ENCODE results near the gene PRPH2. TPM values are rescaled to one million over a fixed set of nuclear protein-coding genes. Genes with fewer than 3 reads are reported as not detected.

The PRPH2 gene
- total and polyA plus RNA-seq, 2 of the 13 experiments (the other 11 are each of a cell fraction or from before 2014, with no cell fraction given) = 0.03 to 0.04 TPM

DNA sequence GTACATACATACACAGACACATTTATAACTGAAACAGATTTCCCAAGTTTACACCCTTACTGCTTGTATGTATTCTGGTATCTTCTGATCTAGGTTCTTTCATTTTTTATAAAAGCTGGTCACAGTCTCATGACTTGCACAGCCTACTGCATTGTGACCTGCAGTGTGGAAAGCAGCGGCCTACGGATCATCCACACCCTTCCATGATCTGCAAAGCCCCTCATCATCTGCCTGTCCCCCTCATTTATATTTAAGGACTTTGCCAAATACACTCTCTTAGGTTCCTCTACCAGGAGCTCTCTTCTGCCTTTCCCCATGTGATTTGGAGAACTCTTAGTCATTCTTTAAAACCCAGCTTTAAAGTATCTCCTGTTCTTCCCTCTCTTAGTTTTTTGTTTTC, 47.4 kb upstream of the PRPH2 start:
- WGBS (ENCODE audit: low lambda C conversion rate) = 91% methylated on average over 2 of the region's 2 CpGs
- Histone ChIP-seq H3K36me3 (replicated peaks in 1 of 2; ENCODE audit: control insufficient read depth in 1 of 2, insufficient read depth in 2 of 2, low read length in 2 of 2) (no peaks in the 10 kb centered on the region; a peak in 1 of 5 replicates), H3K4me1 (ENCODE audit: insufficient read depth, low read length) (no peaks in the 10 kb centered on the region), H3K9ac (ENCODE audit: insufficient read depth, low read depth, low read length) (no peak overlapping the region), H4K20me1 (ENCODE audit: insufficient read depth, low read length) (no peaks in the 10 kb centered on the region), H3K4me3 (replicated peaks in 1 of 3; ENCODE audit: insufficient read depth in 1 of 3, low read depth in 2 of 3, low read length in 3 of 3) (no peak overlapping the region), H3K79me2 (ENCODE audit: insufficient read depth, low read length) (no peaks in the 10 kb centered on the region), H3K27ac (ENCODE audit: extremely low read length, insufficient read depth, low read length) (no peak overlapping the region), H2AFZ (ENCODE audit: low read length) (no peak overlapping the region), H3K9me3 (ENCODE audit: low read length) (no peaks in the 10 kb centered on the region), H3K4me2 (ENCODE audit: low read depth, low read length) (no peak overlapping the region), H3K27me3 (ENCODE audit: control insufficient read depth in 1 of 2, insufficient read depth in 2 of 2, low read length in 2 of 2) (no peaks in the 10 kb centered on the region)
- POLR2A ChIA-PET = interaction anchor here (1.2 to 1.3 kb wide), 3 partner anchors 9 to 23 kb away, joined by 3 to 6 read pairs (median 5); no protein-coding TSS in a partner anchor
- FAIRE-seq = no peak
- ATAC-seq = no peak
- no TSS peak for BruUV-seq (replicated peaks)
- intact Hi-C loops (cut with micrococcal nuclease; ENCODE audit: unreplicated experiment) (no loop called here), in situ Hi-C loops (cut with HindIII; ENCODE audit: extremely low pct_ligation_motif_present, low pct_unique_long_range_greater_than_20kb) (no loop called here)
- TF ChIP-seq, protein P1, sequence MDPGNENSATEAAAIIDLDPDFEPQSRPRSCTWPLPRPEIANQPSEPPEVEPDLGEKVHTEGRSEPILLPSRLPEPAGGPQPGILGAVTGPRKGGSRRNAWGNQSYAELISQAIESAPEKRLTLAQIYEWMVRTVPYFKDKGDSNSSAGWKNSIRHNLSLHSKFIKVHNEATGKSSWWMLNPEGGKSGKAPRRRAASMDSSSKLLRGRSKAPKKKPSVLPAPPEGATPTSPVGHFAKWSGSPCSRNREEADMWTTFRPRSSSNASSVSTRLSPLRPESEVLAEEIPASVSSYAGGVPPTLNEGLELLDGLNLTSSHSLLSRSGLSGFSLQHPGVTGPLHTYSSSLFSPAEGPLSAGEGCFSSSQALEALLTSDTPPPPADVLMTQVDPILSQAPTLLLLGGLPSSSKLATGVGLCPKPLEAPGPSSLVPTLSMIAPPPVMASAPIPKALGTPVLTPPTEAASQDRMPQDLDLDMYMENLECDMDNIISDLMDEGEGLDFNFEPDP (CRISPR knock-in tag; conservative IDR thresholded peaks at IDR 0.05) = no peak
- TF ChIP-seq PCBP1 (IDR thresholded peaks at IDR 0.05; ENCODE audit: borderline replicate concordance, low read depth, low read length) = no peak
- no peak for TF ChIP-seq PAWR (CRISPR knock-in tag; IDR thresholded peaks at IDR 0.05; ENCODE audit: borderline replicate concordance)
- CTCF ChIA-PET (ENCODE audit: low intra/inter-chr PET ratio, low total read pairs) = no interaction called here
- DNase-seq (ENCODE audit: low spot score) = no peak

DNA sequence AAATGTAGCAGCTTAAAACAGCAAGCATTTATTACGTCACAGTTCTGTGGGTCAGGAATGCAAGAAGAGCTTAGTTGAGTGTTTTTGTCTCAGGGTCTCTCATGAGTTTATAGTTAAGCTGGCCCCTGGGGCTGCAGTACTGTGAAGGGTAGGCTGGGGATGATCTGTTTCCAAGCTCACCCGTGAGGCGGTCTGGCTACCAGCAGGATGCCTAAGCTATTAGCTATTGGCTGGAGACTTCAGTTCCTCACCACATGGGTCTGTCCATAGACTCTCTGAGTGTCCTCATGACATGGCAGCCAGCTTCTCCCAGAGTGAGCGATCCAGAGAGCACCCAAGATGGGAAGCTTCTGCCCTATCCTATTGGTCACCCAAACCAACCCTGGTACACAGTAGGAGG, 46.7 kb upstream of the PRPH2 start:
- CTCF ChIA-PET (ENCODE audit: low intra/inter-chr PET ratio, low total read pairs) = no interaction called here
- intact Hi-C loops (cut with micrococcal nuclease; ENCODE audit: unreplicated experiment) = no loop called here
- H3K4me2 ChIP-seq (ENCODE audit: low read depth, low read length) = no peak overlapping the region
- H3K79me2 ChIP-seq (ENCODE audit: insufficient read depth, low read length) = no peaks in the 10 kb centered on the region
- no peak overlapping the region for H3K9ac ChIP-seq (ENCODE audit: insufficient read depth, low read depth, low read length)
- no peaks in the 10 kb centered on the region; a peak in 1 of 5 replicates for H3K36me3 ChIP-seq (replicated peaks in 1 of 2; ENCODE audit: control insufficient read depth in 1 of 2, insufficient read depth in 2 of 2, low read length in 2 of 2)
- in situ Hi-C loops (cut with HindIII; ENCODE audit: extremely low pct_ligation_motif_present, low pct_unique_long_range_greater_than_20kb) = no loop called here
- ATAC-seq (no peak; the same call in 2 of the 3 replicates), FAIRE-seq (no peak), DNase-seq (ENCODE audit: low spot score) (no peak)
- H3K4me1 ChIP-seq (ENCODE audit: insufficient read depth, low read length) = no peaks in the 10 kb centered on the region
- WGBS (ENCODE audit: low lambda C conversion rate) = 97% methylated on average over 4 of the region's 4 CpGs
- no peak overlapping the region for H3K27ac ChIP-seq (ENCODE audit: extremely low read length, insufficient read depth, low read length)
- H3K4me3 ChIP-seq (replicated peaks in 1 of 3; ENCODE audit: insufficient read depth in 1 of 3, low read depth in 2 of 3, low read length in 3 of 3) = no peak overlapping the region
- BruUV-seq (replicated peaks) = no TSS peak
- POLR2A ChIA-PET = interaction anchor here (1.0 to 1.2 kb wide), 3 partner anchors 10 to 22 kb away, joined by 4 to 6 read pairs (median 4); no protein-coding TSS in a partner anchor
- no peak overlapping the region for H2AFZ ChIP-seq (ENCODE audit: low read length)
- H3K9me3 ChIP-seq (ENCODE audit: low read length) = no peaks in the 10 kb centered on the region
- H4K20me1 ChIP-seq (ENCODE audit: insufficient read depth, low read length) = no peaks in the 10 kb centered on the region
- H3K27me3 ChIP-seq (ENCODE audit: control insufficient read depth in 1 of 2, insufficient read depth in 2 of 2, low read length in 2 of 2) = no peaks in the 10 kb centered on the region
- TF ChIP-seq, protein P2, sequence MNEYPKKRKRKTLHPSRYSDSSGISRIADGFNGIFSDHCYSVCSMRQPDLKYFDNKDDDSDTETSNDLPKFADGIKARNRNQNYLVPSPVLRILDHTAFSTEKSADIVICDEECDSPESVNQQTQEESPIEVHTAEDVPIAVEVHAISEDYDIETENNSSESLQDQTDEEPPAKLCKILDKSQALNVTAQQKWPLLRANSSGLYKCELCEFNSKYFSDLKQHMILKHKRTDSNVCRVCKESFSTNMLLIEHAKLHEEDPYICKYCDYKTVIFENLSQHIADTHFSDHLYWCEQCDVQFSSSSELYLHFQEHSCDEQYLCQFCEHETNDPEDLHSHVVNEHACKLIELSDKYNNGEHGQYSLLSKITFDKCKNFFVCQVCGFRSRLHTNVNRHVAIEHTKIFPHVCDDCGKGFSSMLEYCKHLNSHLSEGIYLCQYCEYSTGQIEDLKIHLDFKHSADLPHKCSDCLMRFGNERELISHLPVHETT (CRISPR knock-in tag; conservative IDR thresholded peaks at IDR 0.05) = no peak
- no peak for TF ChIP-seq HMG20B (CRISPR knock-in tag; conservative IDR thresholded peaks at IDR 0.05)
- TF ChIP-seq, protein P3, sequence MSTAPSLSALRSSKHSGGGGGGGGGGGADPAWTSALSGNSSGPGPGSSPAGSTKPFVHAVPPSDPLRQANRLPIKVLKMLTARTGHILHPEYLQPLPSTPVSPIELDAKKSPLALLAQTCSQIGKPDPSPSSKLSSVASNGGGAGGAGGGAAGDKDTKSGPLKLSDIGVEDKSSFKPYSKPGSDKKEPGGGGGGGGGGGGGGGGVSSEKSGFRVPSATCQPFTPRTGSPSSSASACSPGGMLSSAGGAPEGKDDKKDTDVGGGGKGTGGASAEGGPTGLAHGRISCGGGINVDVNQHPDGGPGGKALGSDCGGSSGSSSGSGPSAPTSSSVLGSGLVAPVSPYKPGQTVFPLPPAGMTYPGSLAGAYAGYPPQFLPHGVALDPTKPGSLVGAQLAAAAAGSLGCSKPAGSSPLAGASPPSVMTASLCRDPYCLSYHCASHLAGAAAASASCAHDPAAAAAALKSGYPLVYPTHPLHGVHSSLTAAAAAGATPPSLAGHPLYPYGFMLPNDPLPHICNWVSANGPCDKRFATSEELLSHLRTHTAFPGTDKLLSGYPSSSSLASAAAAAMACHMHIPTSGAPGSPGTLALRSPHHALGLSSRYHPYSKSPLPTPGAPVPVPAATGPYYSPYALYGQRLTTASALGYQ (CRISPR knock-in tag; IDR thresholded peaks at IDR 0.05) = no peak
- no peak for TF ChIP-seq SPEN (CRISPR knock-in tag; IDR thresholded peaks at IDR 0.05; ENCODE audit: low read depth)
- TF ChIP-seq ZNF746 (CRISPR knock-in tag; IDR thresholded peaks at IDR 0.05) = no peak
- no peak for TF ChIP-seq ZNF451 (CRISPR knock-in tag; IDR thresholded peaks at IDR 0.05)
- no peak for TF ChIP-seq ZNF770 (CRISPR knock-in tag; IDR thresholded peaks at IDR 0.05)
- TF ChIP-seq YEATS2 (CRISPR knock-in tag; IDR thresholded peaks at IDR 0.05; ENCODE audit: borderline replicate concordance) = no peak
- TF ChIP-seq ISX (CRISPR knock-in tag; conservative IDR thresholded peaks at IDR 0.05) = no peak
